ENCODE results near the gene MYO1D. TPM values are rescaled to one million over a fixed set of nuclear protein-coding genes. Genes with fewer than 3 reads are reported as not detected.
"Not testable (repeated sequence)": the region's sequence is repeated elsewhere in the genome, so short reads cannot be mapped to it uniquely, and the experiment has no call there.

MYO1D gene
- total RNA-seq, 1 experiment from 2014 or later, result 23.5 TPM

DNA sequence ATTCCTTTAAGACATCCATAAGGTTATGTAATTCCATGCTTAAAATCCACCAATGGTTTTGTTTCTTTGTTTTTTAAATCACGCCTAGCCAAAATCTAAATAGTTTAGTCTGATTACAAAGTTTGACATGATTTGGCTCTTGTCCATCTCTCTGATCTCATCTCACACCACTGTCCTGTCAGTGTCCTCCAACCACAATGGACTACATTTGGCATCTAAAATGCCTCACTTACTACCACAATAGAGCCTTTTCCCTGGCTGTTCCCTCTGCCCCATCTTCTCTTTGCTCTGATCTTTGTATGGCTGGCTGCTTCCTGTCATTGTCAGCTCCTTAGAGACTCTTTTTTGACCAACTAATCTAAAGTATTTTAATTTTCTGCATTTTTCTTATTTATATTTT is 157.2 kb downstream of the MYO1D start:
- H3K4me1 ChIP-seq (ENCODE audit: insufficient read depth, low read length), result no peaks in the 10 kb centered on the region
- TF ChIP-seq EZH2phosphoT487 (IDR thresholded peaks at IDR 0.05; ENCODE audit: borderline replicate concordance, low read length) (no peak), EZH2 (IDR thresholded peaks at IDR 0.05; ENCODE audit: low read length, unreplicated experiment) (no peak)
- TF ChIP-seq, protein P1, sequence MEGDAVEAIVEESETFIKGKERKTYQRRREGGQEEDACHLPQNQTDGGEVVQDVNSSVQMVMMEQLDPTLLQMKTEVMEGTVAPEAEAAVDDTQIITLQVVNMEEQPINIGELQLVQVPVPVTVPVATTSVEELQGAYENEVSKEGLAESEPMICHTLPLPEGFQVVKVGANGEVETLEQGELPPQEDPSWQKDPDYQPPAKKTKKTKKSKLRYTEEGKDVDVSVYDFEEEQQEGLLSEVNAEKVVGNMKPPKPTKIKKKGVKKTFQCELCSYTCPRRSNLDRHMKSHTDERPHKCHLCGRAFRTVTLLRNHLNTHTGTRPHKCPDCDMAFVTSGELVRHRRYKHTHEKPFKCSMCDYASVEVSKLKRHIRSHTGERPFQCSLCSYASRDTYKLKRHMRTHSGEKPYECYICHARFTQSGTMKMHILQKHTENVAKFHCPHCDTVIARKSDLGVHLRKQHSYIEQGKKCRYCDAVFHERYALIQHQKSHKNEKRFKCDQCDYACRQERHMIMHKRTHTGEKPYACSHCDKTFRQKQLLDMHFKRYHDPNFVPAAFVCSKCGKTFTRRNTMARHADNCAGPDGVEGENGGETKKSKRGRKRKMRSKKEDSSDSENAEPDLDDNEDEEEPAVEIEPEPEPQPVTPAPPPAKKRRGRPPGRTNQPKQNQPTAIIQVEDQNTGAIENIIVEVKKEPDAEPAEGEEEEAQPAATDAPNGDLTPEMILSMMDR (conservative IDR thresholded peaks at IDR 0.05; ENCODE audit: low read depth, low read length), result no peak
- BruUV-seq (replicated peaks), result no TSS peak
- no peaks in the 10 kb centered on the region for H3K27me3 ChIP-seq (ENCODE audit: low read length)
- H3K4me2 ChIP-seq (ENCODE audit: low read length), result no peak overlapping the region
- no peak overlapping the region for H3K27ac ChIP-seq (ENCODE audit: low read length)
- no peak for ATAC-seq
- intact Hi-C loops (cut with micrococcal nuclease), result no loop called here
- H4K20me1 ChIP-seq (ENCODE audit: low read length), result no peaks in the 10 kb centered on the region
- no peaks in the 10 kb centered on the region for H3K36me3 ChIP-seq (ENCODE audit: low read depth, low read length)
- H3K4me3 ChIP-seq (ENCODE audit: low read length), result no peak overlapping the region
- H3K79me2 ChIP-seq (ENCODE audit: low read length), result no peaks in the 10 kb centered on the region
- H2AFZ ChIP-seq (ENCODE audit: low read length), result no peak overlapping the region
- no peaks in the 10 kb centered on the region for H3F3A ChIP-seq (ENCODE audit: low read length, unreplicated experiment)
- no peak for DNase-seq
- H3K9me2 ChIP-seq (replicated peaks; ENCODE audit: low read length), result no peaks in the 10 kb centered on the region
- ChIA-PET POLR2A (ENCODE audit: unreplicated experiment) (no interaction called here), CTCF (no interaction called here)
- H3K9ac ChIP-seq (ENCODE audit: low read length), result no peak overlapping the region
- H3K9me3 ChIP-seq (ENCODE audit: low read length), result no peaks in the 10 kb centered on the region

- POLR2A ChIA-PET (ENCODE audit: unreplicated experiment); H3K27ac ChIP-seq (ENCODE audit: low read length); H3K4me2 ChIP-seq (ENCODE audit: low read length); H3K27me3 ChIP-seq (ENCODE audit: low read length); H3K9ac ChIP-seq (ENCODE audit: low read length); H3K4me3 ChIP-seq (ENCODE audit: low read length); DNase-seq; H3K9me2 ChIP-seq (replicated peaks; ENCODE audit: low read length); H3K4me1 ChIP-seq (ENCODE audit: insufficient read depth, low read length); H2AFZ ChIP-seq (ENCODE audit: low read length); intact Hi-C loops (cut with micrococcal nuclease); H4K20me1 ChIP-seq (ENCODE audit: low read length); ATAC-seq; H3K9me3 ChIP-seq (ENCODE audit: low read length); BruUV-seq (replicated peaks); H3F3A ChIP-seq (ENCODE audit: low read length, unreplicated experiment); H3K79me2 ChIP-seq (ENCODE audit: low read length); H3K36me3 ChIP-seq (ENCODE audit: low read depth, low read length); CTCF ChIA-PET: not testable (repeated sequence)
These were observed 162.0 kb downstream of the MYO1D start for GRCh38 chr17:32714922-32715321.

- H3K9me3 ChIP-seq (ENCODE audit: low read length); H3K27me3 ChIP-seq (ENCODE audit: low read length); H3K9ac ChIP-seq (ENCODE audit: low read length); H3K4me2 ChIP-seq (ENCODE audit: low read length); H3F3A ChIP-seq (ENCODE audit: low read length, unreplicated experiment); ATAC-seq; H3K36me3 ChIP-seq (ENCODE audit: low read depth, low read length); H2AFZ ChIP-seq (ENCODE audit: low read length); BruUV-seq (replicated peaks); DNase-seq; H3K4me3 ChIP-seq (ENCODE audit: low read length); H3K79me2 ChIP-seq (ENCODE audit: low read length); H3K9me2 ChIP-seq (replicated peaks; ENCODE audit: low read length); H3K27ac ChIP-seq (ENCODE audit: low read length); H4K20me1 ChIP-seq (ENCODE audit: low read length); CTCF ChIA-PET; intact Hi-C loops (cut with micrococcal nuclease); H3K4me1 ChIP-seq (ENCODE audit: insufficient read depth, low read length); POLR2A ChIA-PET (ENCODE audit: unreplicated experiment): not testable (repeated sequence)
These were observed 162.7 kb downstream of the MYO1D start for GRCh38 chr17:32714206-32714605.

GRCh38 chr17:32713081-32713480 is 163.8 kb downstream of the MYO1D start:
- Histone ChIP-seq H3K9me3 (ENCODE audit: low read length) (no peaks in the 10 kb centered on the region), H3K4me2 (ENCODE audit: low read length) (no peak overlapping the region), H3K9ac (ENCODE audit: low read length) (no peak overlapping the region), H3K4me3 (ENCODE audit: low read length) (no peak overlapping the region), H3K36me3 (ENCODE audit: low read depth, low read length) (no peaks in the 10 kb centered on the region), H3K79me2 (ENCODE audit: low read length) (no peaks in the 10 kb centered on the region), H3K27ac (ENCODE audit: low read length) (no peak overlapping the region), H3F3A (ENCODE audit: low read length, unreplicated experiment) (no peaks in the 10 kb centered on the region), H3K27me3 (ENCODE audit: low read length) (no peaks in the 10 kb centered on the region), H3K9me2 (replicated peaks; ENCODE audit: low read length) (no peaks in the 10 kb centered on the region), H3K4me1 (ENCODE audit: insufficient read depth, low read length) (no peaks in the 10 kb centered on the region), H2AFZ (ENCODE audit: low read length) (no peak overlapping the region), H4K20me1 (ENCODE audit: low read length) (no peaks in the 10 kb centered on the region)
- POLR2A ChIA-PET (ENCODE audit: unreplicated experiment), result no interaction called here
- CTCF ChIA-PET, result no interaction called here
- TF ChIP-seq, protein P1 (conservative IDR thresholded peaks at IDR 0.05; ENCODE audit: low read depth, low read length), result no peak
- TF ChIP-seq EZH2phosphoT487 (IDR thresholded peaks at IDR 0.05; ENCODE audit: borderline replicate concordance, low read length) (no peak), EZH2 (IDR thresholded peaks at IDR 0.05; ENCODE audit: low read length, unreplicated experiment) (no peak)
- intact Hi-C loops (cut with micrococcal nuclease), result no loop called here
- DNase-seq, result no peak
- no TSS peak for BruUV-seq (replicated peaks)
- ATAC-seq, result no peak
